HCT116 (cell line): Measurements from ENCODE around the gene RPS10. TPM values are rescaled to one million over a fixed set of nuclear protein-coding genes. Genes with fewer than 3 reads are reported as not detected.

Experiments
- ATAC-seq: fragments of 200-7000 bp; cut with Tn5 transposase; 2 replicates; pipeline ENCODE4 v1.9.1; 2020; ENCODE audit warnings: mild to moderate bottlenecking, moderate library complexity
- BruUV-seq: library from RNA; stranded (reverse); fragments of 400-500 nt; replicated peaks from 2 replicates; lab custom pipeline; 2021; lab: Mats Ljungman, UMichigan
- CTCF ChIA-PET: fragments of 300-600 bp; sonication (Branson Sonifier 250); formaldehyde crosslinking; loops from one replicate; lab custom pipeline; 2021; ENCODE audit warnings: antibody characterized with exemption; lab: Charles Lee
- POLR2A ChIA-PET: fragments of 300-600, 350-600 bp; sonication (Branson Sonifier 250); formaldehyde crosslinking; loops from one replicate; lab custom pipeline; 2021; ENCODE audit warnings: antibody characterized with exemption; lab: Charles Lee
- RAD21 ChIA-PET, 2 experiments: fragments of 300-600 bp; sonication (Branson Sonifier 250); formaldehyde crosslinking; loops; one replicate each; lab custom pipeline; 2023; ENCODE audit warnings: low total read pairs in 2 of 2; ENCODE audit not compliant: uncharacterized antibody in 2 of 2, unreplicated experiment in 2 of 2, low non-redundant PET in 1 of 2; lab: Charles Lee
- DNase-seq: peaks from one replicate; pipeline ENCODE4 v3.0.0-alpha.2; 2010; ENCODE audit warnings: low read depth, low spot score
- H2AFZ ChIP-seq: fragments of 200-600 bp; shearing (Covaris generic), sonication (generic); 2 replicates; pipeline ENCODE4 v1.6.1; 2017; ENCODE audit warnings: low read depth, mixed run types, mixed read lengths, antibody characterized with exemption, low read length; ENCODE audit not compliant: poor library complexity, severe bottlenecking
- H3K27ac ChIP-seq: 2 replicates; pipeline ENCODE4 v1.5.1; 2012; ENCODE audit warnings: low read depth, low read length
- H3K27me3 ChIP-seq: fragments of 200-600 bp; sonication (generic); 2 replicates; pipeline ENCODE4 v1.6.1; 2016; ENCODE audit warnings: mixed run types, low read length, mixed read lengths; ENCODE audit not compliant: insufficient read depth
- H3K36me3 ChIP-seq, 2 experiments: fragments of 200-500 bp in 1 of 2; fragments of 200-600 bp in 1 of 2; sonication (Bioruptor generic) in 1 of 2; sonication (generic) in 1 of 2; 2 replicates each; pipeline versions ENCODE4 v1.5.1 to v1.6.1; 2014 to 2016; ENCODE audit warnings: low read length in 2 of 2, inconsistent platforms in 1 of 2, mixed read lengths in 1 of 2, mixed run types in 1 of 2; ENCODE audit not compliant: insufficient read depth in 2 of 2, control insufficient read depth in 1 of 2
- H3K4me1 ChIP-seq, 2 experiments: fragments of 200-600 bp in 1 of 2; sonication (generic) in 1 of 2; 2 replicates each; pipeline versions ENCODE4 v1.5.1 to v1.6.1; 2012 to 2017; ENCODE audit warnings: low read length in 2 of 2, inconsistent platforms in 1 of 2, mild to moderate bottlenecking in 1 of 2, mixed read lengths in 1 of 2, mixed run types in 1 of 2, moderate library complexity in 1 of 2; ENCODE audit not compliant: insufficient read depth in 2 of 2, control insufficient read depth in 1 of 2
- H3K4me2 ChIP-seq: fragments of 200-600 bp; sonication (generic); 2 replicates; pipeline ENCODE4 v1.6.1; 2017; ENCODE audit warnings: mixed run types, low read length, mixed read lengths
- H3K4me3 ChIP-seq, 2 experiments: fragments of 200-600 bp in 1 of 2; sonication (generic) in 1 of 2; replicated peaks in 1 of 2; 2 replicates each; pipeline ENCODE4 v1.5.1; 2011 to 2016; ENCODE audit warnings: low read length in 2 of 2, control low read depth in 1 of 2, low read depth in 1 of 2, mild to moderate bottlenecking in 1 of 2, mixed read lengths in 1 of 2, mixed run types in 1 of 2
- H3K79me2 ChIP-seq: fragments of 200-600 bp; sonication (generic); 2 replicates; pipeline ENCODE4 v1.6.1; 2017; ENCODE audit warnings: mild to moderate bottlenecking, mixed run types, low read length, moderate library complexity, mixed read lengths; ENCODE audit not compliant: insufficient read depth
- H3K9ac ChIP-seq: fragments of 200-600 bp; sonication (generic); 2 replicates; pipeline ENCODE4 v1.6.1; 2016; ENCODE audit warnings: low read length, mixed read lengths
- H3K9me2 ChIP-seq: fragments of 200-600 bp; sonication (generic), shearing (Covaris generic); 2 replicates; pipeline ENCODE4 v1.6.1; 2017; ENCODE audit warnings: mixed run types, mild to moderate bottlenecking, moderate library complexity; ENCODE audit not compliant: insufficient read depth
- H3K9me3 ChIP-seq, 2 experiments: fragments of 200-500 bp in 1 of 2; fragments of 200-600 bp in 1 of 2; sonication (Bioruptor generic) in 1 of 2; sonication (generic) in 1 of 2; 2 replicates each; pipeline ENCODE4 v1.6.1; 2014 to 2017; ENCODE audit warnings: low read length in 2 of 2, mixed read lengths in 2 of 2, inconsistent platforms in 1 of 2, low read depth in 1 of 2, mild to moderate bottlenecking in 1 of 2, mixed run types in 1 of 2, moderate library complexity in 1 of 2; ENCODE audit not compliant: control insufficient read depth in 1 of 2, insufficient read depth in 1 of 2
- H4K20me1 ChIP-seq: fragments of 200-600 bp; sonication (generic), shearing (Covaris generic); 2 replicates; pipeline ENCODE4 v1.6.1; 2017; ENCODE audit warnings: mixed run types, mild to moderate bottlenecking, moderate library complexity; ENCODE audit not compliant: insufficient read depth
- ATF3 ChIP-seq: IDR thresholded peaks from 2 replicates; pipeline ENCODE4 v1.6.1; 2012
- CBX3 ChIP-seq: IDR thresholded peaks from 2 replicates; pipeline ENCODE4 v1.6.1; 2012; ENCODE audit warnings: low read depth
- CEBPB ChIP-seq: IDR thresholded peaks from 2 replicates; pipeline ENCODE4 v1.6.1; 2012; ENCODE audit warnings: low read depth
- CTCF ChIP-seq, 3 experiments: fragments of 200-600 bp in 1 of 3; sonication (generic) in 1 of 3; IDR thresholded peaks in 2 of 3; conservative IDR thresholded peaks in 1 of 3; 2 replicates each; pipeline ENCODE4 v1.5.1; 2012 to 2017; ENCODE audit warnings: low read depth in 2 of 3, low read length in 2 of 3, antibody characterized with exemption in 1 of 3, borderline replicate concordance in 1 of 3, control low read depth in 1 of 3, mild to moderate bottlenecking in 1 of 3, mixed read lengths in 1 of 3, mixed run types in 1 of 3, moderate library complexity in 1 of 3; ENCODE audit not compliant: insufficient read depth in 1 of 3
- EGR1 ChIP-seq: IDR thresholded peaks from 2 replicates; pipeline ENCODE4 v1.6.1; 2012; ENCODE audit warnings: low read depth
- EZH2 ChIP-seq: fragments of 200-600 bp; sonication (generic); IDR thresholded peaks from 2 replicates; pipeline ENCODE4 v1.6.1; 2017; ENCODE audit warnings: antibody characterized with exemption, mixed run types
- EZH2phosphoT487 ChIP-seq: fragments of 200-600 bp; IDR thresholded peaks from 2 replicates; pipeline ENCODE4 v1.6.1; 2018; ENCODE audit warnings: antibody characterized with exemption, borderline replicate concordance
- FOSL1 ChIP-seq: IDR thresholded peaks from 2 replicates; pipeline ENCODE4 v1.6.1; 2012; ENCODE audit warnings: low read depth
- JUND ChIP-seq: IDR thresholded peaks from 2 replicates; pipeline ENCODE4 v1.6.1; 2012
- POLR2A ChIP-seq: IDR thresholded peaks from 2 replicates; pipeline ENCODE4 v1.7.0; 2011; ENCODE audit warnings: borderline replicate concordance; ENCODE audit not compliant: insufficient read depth, insufficient read length; ENCODE audit errors: extremely low read depth
- POLR2AphosphoS5 ChIP-seq: IDR thresholded peaks from 2 replicates; pipeline ENCODE4 v1.6.1; 2011; ENCODE audit warnings: mild to moderate bottlenecking, low read depth, low read length, moderate library complexity
- RAD21 ChIP-seq: IDR thresholded peaks from 2 replicates; pipeline ENCODE4 v1.6.1; 2012; ENCODE audit warnings: low read depth, mild to moderate bottlenecking
- REST ChIP-seq: IDR thresholded peaks from 2 replicates; pipeline ENCODE4 v1.6.1; 2012; ENCODE audit warnings: low read depth
- SIN3A ChIP-seq: IDR thresholded peaks from 2 replicates; pipeline ENCODE4 v1.6.1; 2012; ENCODE audit warnings: low read depth
- SP1 ChIP-seq: IDR thresholded peaks from 2 replicates; pipeline ENCODE4 v1.6.1; 2012; ENCODE audit warnings: low read depth
- TCF7L2 ChIP-seq: IDR thresholded peaks from 2 replicates; pipeline ENCODE4 v1.7.0; 2011; ENCODE audit warnings: borderline replicate concordance, inconsistent platforms; ENCODE audit not compliant: insufficient read depth, insufficient read length; ENCODE audit errors: extremely low read depth
- YY1 ChIP-seq: IDR thresholded peaks from 2 replicates; pipeline ENCODE4 v1.6.1; 2011; ENCODE audit warnings: low read length, low read depth, moderate library complexity, mild to moderate bottlenecking; ENCODE audit not compliant: insufficient replicate concordance; ENCODE audit errors: extremely low read depth
- ZBTB33 ChIP-seq: IDR thresholded peaks from 2 replicates; pipeline ENCODE4 v1.6.1; 2011; ENCODE audit warnings: mild to moderate bottlenecking, low read length, moderate library complexity; ENCODE audit not compliant: insufficient replicate concordance; ENCODE audit errors: extremely low read depth
- ZFX ChIP-seq: fragments of 450-650 bp; IDR thresholded peaks from 2 replicates; pipeline ENCODE4 v1.6.1; 2017
- ZNF274 ChIP-seq: fragments of 200-500 bp; sonication (Bioruptor generic); IDR thresholded peaks from 2 replicates; pipeline ENCODE4 v1.6.1; 2014; ENCODE audit warnings: mild to moderate bottlenecking, low read depth, low read length, inconsistent platforms
- intact Hi-C: fragments of 100-400 bp; cut with micrococcal nuclease; formaldehyde crosslinking; loops from 2 replicates; pipeline ENCODE4 v1.10.0; 2022
- total RNA-seq: library from RNA; stranded (reverse); gene quantifications from one replicate; pipeline ENCODE4 v1.2.1, GENCODE V29; 2021; ENCODE audit not compliant: unreplicated experiment

RPS10 gene
- total RNA-seq, 1 experiment from 2014 or later: 1,863 TPM

- no peak for TF ChIP-seq YY1
- no peak for TF ChIP-seq JUND
These were observed 51.4 kb downstream of the RPS10 start (continued) for GRCh38 chr6:34374508-34374907.

GRCh38 chr6:34374069-34374468 is 51.8 kb downstream of the RPS10 start:
- Histone ChIP-seq H3K9ac (no peak overlapping the region), H3K79me2 (peaks cover 91% of the 10 kb centered on the region), H3K27me3 (no peaks in the 10 kb centered on the region), H4K20me1 (peaks cover 19% of the 10 kb centered on the region; the same call in 1 of the 2 replicates), H3K4me2 (no peak overlapping the region), H3K36me3 (no peaks in the 10 kb centered on the region), H3K9me2 (no peaks in the 10 kb centered on the region), H3K27ac (no peak overlapping the region), H3K4me3 (no peak overlapping the region), H3K4me1 (peaks cover 0 to 9% of the 10 kb centered on the region in 2 experiments; a peak in 2 of 4 replicates), H3K9me3 (no peaks in the 10 kb centered on the region), H2AFZ (no peak overlapping the region)
- intact Hi-C loops: no loop called here
- BruUV-seq: no TSS peak
- ChIA-PET CTCF (no interaction called here), RAD21 (no interaction called here), POLR2A (no interaction called here)
- no peak for ATAC-seq
- no peak for DNase-seq
- TF ChIP-seq ZNF274 (no peak), JUND (no peak), ZFX (no peak), POLR2AphosphoS5 (no peak), CBX3 (no peak), SIN3A (no peak), TCF7L2 (no peak), EGR1 (no peak), CEBPB (no peak), SP1 (no peak), REST (no peak), ATF3 (no peak), YY1 (no peak), EZH2phosphoT487 (no peak), EZH2 (no peak), RAD21 (no peak), ZBTB33 (no peak), FOSL1 (no peak), CTCF (IDR thresholded peaks at IDR 0.05 in 2 of 3, conservative IDR thresholded peaks at IDR 0.05 in 1 of 3; ENCODE audit: borderline replicate concordance in 1 of 3, insufficient read depth in 1 of 3, low read depth in 2 of 3, low read length in 2 of 3) (no peak), POLR2A (no peak)
- TF ChIP-seq, all 23 proteins: peak for 0
